Lung (tissue), 12 donors: ENCODE data around the gene GAB2. TPM values are rescaled to one million over a fixed set of nuclear protein-coding genes. Genes with fewer than 3 reads are reported as not detected.
A peak's percentile ranks its signal among the peaks of the same experiment; 100 is the strongest.

Experiments
- ATAC-seq: fragments of 200-7000 bp; cut with Tn5 transposase; one replicate; pipeline ENCODE4 v1.9.1; 2020; ENCODE audit warnings: moderate number of reproducible peaks; ENCODE audit not compliant: insufficient read depth, low FRiP score
- DNase-seq, 3 donors: peaks; one replicate each; pipeline ENCODE4 v3.0.0-alpha.2; 2013 to 2017
- H3K27ac ChIP-seq, 2 donors: one replicate each; pipeline ENCODE4 v1.5.1; 2013; ENCODE audit warnings: mild to moderate bottlenecking in 2 of 2, moderate library complexity in 2 of 2, control low read depth in 1 of 2, inconsistent platforms in 1 of 2, low read depth in 1 of 2, low read length in 1 of 2
- H3K27me3 ChIP-seq, 3 donors: one replicate each; pipeline ENCODE4 v1.5.1; 2013; ENCODE audit warnings: low read length in 2 of 3; ENCODE audit not compliant: control insufficient read depth in 3 of 3, insufficient read depth in 3 of 3
- H3K36me3 ChIP-seq, 4 donors: one replicate each; pipeline ENCODE4 v1.5.1; 2013; ENCODE audit warnings: low read length in 4 of 4, mild to moderate bottlenecking in 1 of 4, moderate library complexity in 1 of 4; ENCODE audit not compliant: control insufficient read depth in 4 of 4, insufficient read depth in 4 of 4
- H3K4me1 ChIP-seq, 5 donors: one replicate each; pipeline ENCODE4 v1.5.1; 2013; ENCODE audit warnings: low read length in 5 of 5, mild to moderate bottlenecking in 2 of 5, moderate library complexity in 1 of 5; ENCODE audit not compliant: control insufficient read depth in 5 of 5, insufficient read depth in 5 of 5
- H3K4me3 ChIP-seq: one replicate; pipeline ENCODE4 v1.5.1; 2013; ENCODE audit warnings: mild to moderate bottlenecking, control low read depth, moderate library complexity
- H3K9ac ChIP-seq, 2 donors: one replicate each; pipeline ENCODE4 v1.5.1; 2013; ENCODE audit warnings: low read length in 2 of 2, control low read depth in 1 of 2; ENCODE audit not compliant: insufficient read depth in 1 of 2
- H3K9me3 ChIP-seq, 4 donors: one replicate each; pipeline ENCODE4 v1.5.1; 2013; ENCODE audit warnings: low read length in 3 of 4, mild to moderate bottlenecking in 1 of 4, moderate library complexity in 1 of 4; ENCODE audit not compliant: control insufficient read depth in 4 of 4, insufficient read depth in 3 of 4
- WGBS, 2 donors: extraction: QIAGEN DNeasy Blood & Tissue Kit; methylation state at CpG; one replicate each; pipeline ENCODE4 v1.1.7; 2013; 5-methylcytosine and 5-hydroxymethylcytosine counted together
- polyA plus RNA-seq, 2 donors: library from polyadenylated mRNA; stranded (reverse); fragments of 200-250 nt; gene quantifications; one replicate each; pipeline ENCODE4 v1.2.1, GENCODE V29; 2013
- total RNA-seq, 2 donors: library from RNA; depleted of rRNA in 1 of 2; stranded (reverse); fragments of >200 nt in 1 of 2; gene quantifications; one replicate each; pipeline ENCODE4 v1.2.1, GENCODE V29; 2014 to 2021
- TF ChIP-seq, protein P1 (sequence below): IDR thresholded peaks from 2 replicates; pipeline ENCODE4 v1.5.1; 2012; ENCODE audit warnings: mild to moderate bottlenecking; ENCODE audit errors: control extremely low read depth, extremely low read depth
- donor health status: control.
- donor health status: control.
- donor health status: Bipolar disorder and iron deficiency.
- donor health status: healthy.
- donor health status: DM: yes; HTN: yes; CAD: no.

GAB2 gene
- total and polyA plus RNA-seq, 4 donors, result 17.8 to 47.9 (median 23.1) TPM

GRCh38 chr11:78417888-78418583 is 416 bp upstream of the GAB2 start:
- Histone ChIP-seq H3K4me3 (peak overlapping the region; percentile 86), H3K27ac (peak overlapping the region; percentile 89 to 95), H3K9me3 (no peaks in the 10 kb centered on the region), H3K27me3 (no peaks in the 10 kb centered on the region), H3K9ac (peak overlapping the region in 1 of 2 donors; percentile 81), H3K36me3 (no peaks in the 10 kb centered on the region), H3K4me1 (peaks cover 3 to 36% (median 7%) of the 10 kb centered on the region in 5 donors)
- 0 to 1% methylated on average over 46 to 68 of the region's 68 CpGs for WGBS, 2 donors
- TF ChIP-seq, protein P1, sequence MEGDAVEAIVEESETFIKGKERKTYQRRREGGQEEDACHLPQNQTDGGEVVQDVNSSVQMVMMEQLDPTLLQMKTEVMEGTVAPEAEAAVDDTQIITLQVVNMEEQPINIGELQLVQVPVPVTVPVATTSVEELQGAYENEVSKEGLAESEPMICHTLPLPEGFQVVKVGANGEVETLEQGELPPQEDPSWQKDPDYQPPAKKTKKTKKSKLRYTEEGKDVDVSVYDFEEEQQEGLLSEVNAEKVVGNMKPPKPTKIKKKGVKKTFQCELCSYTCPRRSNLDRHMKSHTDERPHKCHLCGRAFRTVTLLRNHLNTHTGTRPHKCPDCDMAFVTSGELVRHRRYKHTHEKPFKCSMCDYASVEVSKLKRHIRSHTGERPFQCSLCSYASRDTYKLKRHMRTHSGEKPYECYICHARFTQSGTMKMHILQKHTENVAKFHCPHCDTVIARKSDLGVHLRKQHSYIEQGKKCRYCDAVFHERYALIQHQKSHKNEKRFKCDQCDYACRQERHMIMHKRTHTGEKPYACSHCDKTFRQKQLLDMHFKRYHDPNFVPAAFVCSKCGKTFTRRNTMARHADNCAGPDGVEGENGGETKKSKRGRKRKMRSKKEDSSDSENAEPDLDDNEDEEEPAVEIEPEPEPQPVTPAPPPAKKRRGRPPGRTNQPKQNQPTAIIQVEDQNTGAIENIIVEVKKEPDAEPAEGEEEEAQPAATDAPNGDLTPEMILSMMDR, result no peak
- ATAC-seq (peak; percentile 65), DNase-seq (peak; percentile 88 to 93 (median 90))

DNA sequence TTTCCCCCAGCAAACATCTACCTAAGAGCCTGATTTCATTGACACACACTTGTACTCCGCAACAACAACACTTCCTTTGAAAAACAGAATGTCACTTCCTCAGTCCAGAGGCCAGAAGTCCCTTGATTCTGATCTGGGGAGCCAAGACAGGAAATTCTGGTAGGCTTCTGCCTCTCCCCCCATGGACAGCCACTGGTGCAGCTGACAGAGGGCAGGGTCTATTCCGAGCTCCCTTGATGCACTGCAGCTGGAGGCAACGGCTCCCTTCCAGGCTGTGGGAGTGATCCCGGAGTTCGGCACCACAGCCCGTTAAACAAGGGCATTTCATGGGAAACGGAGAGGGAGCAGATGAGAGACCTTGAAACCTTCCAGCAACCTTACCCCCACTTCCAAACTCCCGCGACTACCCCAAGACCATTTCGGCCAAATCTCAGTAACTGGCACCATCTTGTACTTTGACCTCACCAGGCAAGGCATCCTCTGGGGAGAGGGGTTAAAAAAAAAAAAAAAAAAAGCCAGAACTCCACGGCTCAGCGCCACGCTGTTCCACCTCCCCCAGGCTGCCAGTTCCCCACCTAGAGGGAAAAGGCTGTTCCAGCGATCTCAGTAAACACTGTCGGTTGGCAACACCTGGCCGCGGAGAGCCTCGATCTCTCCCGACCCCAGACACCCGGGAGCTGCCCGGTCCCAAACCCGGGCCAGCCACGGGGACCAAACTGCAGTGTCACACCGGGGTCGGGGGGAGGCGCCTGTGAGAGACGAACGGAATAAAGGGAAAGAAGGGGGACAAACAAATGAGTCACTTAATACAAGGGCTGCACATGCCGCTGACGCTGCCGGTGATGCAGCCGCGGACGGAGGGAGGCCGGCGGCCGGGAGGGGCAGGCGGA is 1.1 kb downstream of the GAB2 start:
- Histone ChIP-seq H3K4me3 (peak overlapping the region; percentile 73), H3K9me3 (no peaks in the 10 kb centered on the region), H3K27ac (peak overlapping the region; percentile 98 to 99), H3K36me3 (no peaks in the 10 kb centered on the region), H3K9ac (peak overlapping the region; percentile 58 to 66), H3K4me1 (peaks cover 3 to 36% (median 7%) of the 10 kb centered on the region in 5 donors), H3K27me3 (no peaks in the 10 kb centered on the region)
- 1% methylated on average over 34 to 38 of the region's 38 CpGs for WGBS, 2 donors
- DNase-seq, result peak; percentile 92 to 94 (median 93)
- peak; percentile 80 for ATAC-seq
- TF ChIP-seq, protein P1, result peak; percentile 26

DNA sequence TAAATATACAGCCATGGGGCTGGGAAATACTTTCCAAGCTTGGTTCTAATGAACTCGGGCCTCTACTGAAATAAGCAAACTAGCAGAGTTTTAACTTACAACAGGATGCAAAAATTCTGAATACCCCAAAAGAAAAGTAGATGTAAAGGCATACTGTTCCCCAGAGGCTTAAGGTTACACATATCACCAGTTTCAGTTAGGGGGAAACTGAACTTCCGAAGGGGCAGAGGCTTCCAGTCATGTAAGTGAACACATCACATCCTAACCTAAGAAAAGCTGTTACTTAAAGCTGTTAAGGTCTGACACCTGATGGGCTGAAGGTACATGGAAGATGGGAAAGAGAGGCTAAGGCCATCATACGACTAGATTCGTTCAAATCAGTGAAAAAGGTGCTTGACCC is 2.3 kb downstream of the GAB2 start:
- Histone ChIP-seq H3K9ac (no peak overlapping the region), H3K36me3 (no peaks in the 10 kb centered on the region), H3K9me3 (no peaks in the 10 kb centered on the region), H3K4me3 (no peak overlapping the region), H3K27ac (peak overlapping the region in 1 of 2 donors; percentile 20), H3K27me3 (no peaks in the 10 kb centered on the region), H3K4me1 (peaks cover 3 to 32% (median 7%) of the 10 kb centered on the region in 5 donors)
- ATAC-seq, result no peak
- no peak for DNase-seq
- WGBS, 2 donors, result 67 to 72% methylated on average over 4 of the region's 4 CpGs
- TF ChIP-seq, protein P1, result no peak
